B cell (primary cell): ENCODE data around the gene ZBTB7A. TPM values are rescaled to one million over a fixed set of nuclear protein-coding genes. Genes with fewer than 3 reads are reported as not detected.
"Not testable (repeated sequence)": the region's sequence is repeated elsewhere in the genome, so short reads cannot be mapped to it uniquely, and the experiment has no call there.

Experiments
- ATAC-seq: fragments of 200-7000 bp; cut with Tn5 transposase; one replicate; pipeline ENCODE4 v1.10.0; 2021; ENCODE audit warnings: low read depth, mild to moderate bottlenecking, moderate number of reproducible peaks, moderate library complexity
- CTCF ChIA-PET: fragments of 350-600 bp; sonication (Branson Sonifier 250); formaldehyde crosslinking; loops from one replicate; lab custom pipeline; 2021; ENCODE audit warnings: antibody characterized with exemption, inconsistent platforms; lab: Charles Lee
- POLR2A ChIA-PET: fragments of 350-600 bp; sonication (Branson Sonifier 250); formaldehyde crosslinking; loops from one replicate; lab custom pipeline; 2021; ENCODE audit warnings: antibody characterized with exemption; lab: Charles Lee
- DNase-seq: peaks from one replicate; pipeline ENCODE4 v3.0.0; 2013
- H2AFZ ChIP-seq: 2 replicates; pipeline ENCODE4 v1.6.1; 2012; ENCODE audit warnings: mild to moderate bottlenecking, low read depth, low read length; ENCODE audit not compliant: insufficient read depth, poor library complexity, severe bottlenecking
- H3K27ac ChIP-seq, 2 donors: 1 replicate in 1 of 2; 2 replicates in 1 of 2; pipeline ENCODE4 v1.5.1; 2012 to 2013; ENCODE audit warnings: low read length in 2 of 2, mild to moderate bottlenecking in 2 of 2, moderate library complexity in 1 of 2
- H3K27me3 ChIP-seq, 4 experiments: fragments of 200-600 bp in 1 of 4; sonication (generic) in 1 of 4; replicated peaks in 1 of 4; 1 replicate in 2 of 4; 2 replicates in 2 of 4; pipeline versions ENCODE4 v1.6.1 to v1.7.0; 2013 to 2016; ENCODE audit warnings: low read length in 3 of 4, mild to moderate bottlenecking in 2 of 4, mixed read lengths in 1 of 4, moderate library complexity in 1 of 4; ENCODE audit not compliant: insufficient read depth in 4 of 4, control insufficient read depth in 3 of 4; ENCODE audit errors: control extremely low read depth in 1 of 4
- H3K36me3 ChIP-seq, 2 experiments: replicated peaks in 1 of 2; 1 replicate in 1 of 2; 2 replicates in 1 of 2; pipeline versions ENCODE4 v1.6.1 to v1.7.1; 2013; ENCODE audit warnings: low read length in 1 of 2; ENCODE audit not compliant: insufficient read depth in 2 of 2, control insufficient read depth in 1 of 2; ENCODE audit errors: control extremely low read depth in 1 of 2, extremely low read depth in 1 of 2
- H3K4me1 ChIP-seq, 2 donors: fragments of 200-600 bp in 1 of 2; sonication (generic) in 1 of 2; 1 replicate in 1 of 2; 2 replicates in 1 of 2; pipeline versions ENCODE4 v1.5.1 to v1.6.1; 2013 to 2017; ENCODE audit warnings: low read length in 2 of 2; ENCODE audit not compliant: control insufficient read depth in 2 of 2, insufficient read depth in 2 of 2
- H3K4me2 ChIP-seq: replicated peaks from 2 replicates; pipeline ENCODE3; 2012; ENCODE audit warnings: mild to moderate bottlenecking, low read depth, low read length; ENCODE audit not compliant: poor library complexity, severe bottlenecking
- H3K4me3 ChIP-seq, 5 experiments: fragments of 200-600 bp in 1 of 5; sonication (generic) in 1 of 5; 1 replicate in 3 of 5; 2 replicates in 2 of 5; pipeline versions ENCODE4 v1.5.1 to v1.7.0; 2011 to 2016; ENCODE audit warnings: low read length in 4 of 5, mild to moderate bottlenecking in 4 of 5, low read depth in 2 of 5, control low read depth in 1 of 5, moderate library complexity in 1 of 5; ENCODE audit not compliant: insufficient read depth in 1 of 5; ENCODE audit errors: control extremely low read depth in 1 of 5, extremely low read depth in 1 of 5
- H3K79me2 ChIP-seq: fragments of 200-600 bp; sonication (generic); one replicate; pipeline ENCODE4 v1.6.0; 2016; ENCODE audit warnings: low read length; ENCODE audit not compliant: control insufficient read depth, insufficient read depth
- H3K9ac ChIP-seq: fragments of 200-600 bp; sonication (generic); 2 replicates; pipeline ENCODE4 v1.6.1; 2017; ENCODE audit warnings: mild to moderate bottlenecking, low read length, moderate library complexity
- H3K9me3 ChIP-seq, 3 donors: one replicate each; pipeline versions ENCODE4 v1.6.1 to v1.7.1; 2013; ENCODE audit warnings: low read length in 2 of 3; ENCODE audit not compliant: control insufficient read depth in 2 of 3, insufficient read depth in 1 of 3; ENCODE audit errors: control extremely low read depth in 1 of 3
- H4K20me1 ChIP-seq: 2 replicates; pipeline ENCODE4 v1.6.0; 2012; ENCODE audit warnings: mild to moderate bottlenecking, low read length; ENCODE audit not compliant: insufficient read depth, control insufficient read depth, poor library complexity, severe bottlenecking
- H3K27ac Mint-ChIP-seq: one replicate; pipeline ENCODE4 v1.8.0; 2021; ENCODE audit warnings: mixed read lengths
- H3K27me3 Mint-ChIP-seq: one replicate; pipeline ENCODE4 v1.8.0; 2021; ENCODE audit warnings: mixed read lengths
- H3K4me1 Mint-ChIP-seq: one replicate; pipeline ENCODE4 v1.8.0; 2021; ENCODE audit warnings: mixed read lengths
- H3K4me3 Mint-ChIP-seq: one replicate; pipeline ENCODE4 v1.8.0; 2021; ENCODE audit warnings: mixed read lengths
- H3K9me3 Mint-ChIP-seq: one replicate; pipeline ENCODE4 v1.8.0; 2022; ENCODE audit warnings: mixed read lengths; ENCODE audit not compliant: insufficient read depth
- CTCF ChIP-seq: fragments of 200-600 bp; IDR thresholded peaks from one replicate; pipeline ENCODE4 v1.8.0; 2022; ENCODE audit warnings: antibody characterized with exemption, mild to moderate bottlenecking
- EZH2 ChIP-seq: IDR thresholded peaks from 2 replicates; pipeline ENCODE4 v1.6.1; 2012; ENCODE audit warnings: borderline replicate concordance, low read depth, mild to moderate bottlenecking, moderate library complexity, low read length; ENCODE audit not compliant: insufficient read depth, poor library complexity, severe bottlenecking
- WGBS: methylation state at CpG from one replicate; pipeline ENCODE4 v1.1.5; 2013; ENCODE audit warnings: missing lambda C conversion rate; ENCODE audit not compliant: insufficient coverage; 5-methylcytosine and 5-hydroxymethylcytosine counted together
- intact Hi-C: fragments of 100-400 bp; cut with micrococcal nuclease; formaldehyde crosslinking; loops from one replicate; pipeline ENCODE4 v1.10.0; 2022
- polyA plus RNA-seq: library from polyadenylated mRNA; depleted of rRNA; stranded (reverse); fragments of >200 nt; gene quantifications from 2 replicates; pipeline ENCODE4 v1.2.3, GENCODE V29; 2012
- total RNA-seq, 2 donors: library from RNA; stranded (reverse); fragments of 120-200 nt in 1 of 2; gene quantifications; 1 replicate in 1 of 2; 2 replicates in 1 of 2; pipeline versions ENCODE4 v1.2.3 to v1.2.4, GENCODE V29; 2013 to 2022

ZBTB7A gene
- total and polyA plus RNA-seq, 2 donors (not counting 1 experiment from before 2014, with no cell fraction given) = 24.8 to 62.6 TPM

DNA sequence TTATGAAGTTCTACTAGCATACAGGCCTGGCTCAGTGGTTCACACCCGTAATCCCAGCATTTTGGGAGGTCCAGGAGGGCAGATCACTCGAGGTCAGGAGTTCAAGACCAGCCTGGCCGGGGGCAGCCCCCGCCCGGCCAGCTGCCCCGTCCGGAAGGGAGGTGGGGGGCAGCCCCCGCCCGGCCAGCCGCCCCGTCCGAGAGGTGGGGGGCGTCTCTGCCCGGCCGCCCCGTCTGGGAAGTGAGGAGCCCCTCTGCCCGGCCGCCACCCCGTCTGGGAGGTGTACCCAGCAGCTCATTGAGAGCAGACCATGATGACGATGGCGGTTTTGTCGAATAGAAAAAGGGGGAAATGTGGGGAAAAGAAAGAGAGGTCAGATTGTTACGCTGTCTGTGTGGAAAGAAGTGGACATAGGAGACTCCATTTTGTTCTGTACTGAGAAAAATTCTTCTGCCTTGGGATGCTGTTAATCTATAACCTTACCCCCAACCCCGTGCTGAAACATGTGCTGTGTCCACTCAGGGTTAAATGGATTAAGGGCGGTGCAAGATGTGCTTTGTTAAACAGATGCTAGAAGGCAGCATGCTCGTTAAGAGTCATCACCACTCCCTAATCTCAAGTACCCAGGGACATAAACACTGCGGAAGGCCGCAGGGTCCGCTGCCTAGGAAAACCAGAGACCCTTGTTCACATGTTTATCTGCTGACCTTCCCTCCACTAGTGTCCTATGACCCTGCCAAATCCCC, 67.9 kb downstream of the ZBTB7A start:
- H4K20me1 ChIP-seq, H3K4me1 ChIP-seq, H3K27ac Mint-ChIP-seq, H3K9ac ChIP-seq, H3K9me3 ChIP-seq, ATAC-seq, H3K4me2 ChIP-seq, H3K9me3 Mint-ChIP-seq, H2AFZ ChIP-seq, H3K4me3 Mint-ChIP-seq, H3K27me3 ChIP-seq, intact Hi-C loops, DNase-seq, H3K27me3 Mint-ChIP-seq, H3K4me1 Mint-ChIP-seq, H3K79me2 ChIP-seq, H3K36me3 ChIP-seq, POLR2A ChIA-PET, H3K4me3 ChIP-seq, H3K27ac ChIP-seq: not testable (repeated sequence)
- WGBS = 94% methylated on average over 26 of the region's 29 CpGs
- CTCF ChIA-PET = interaction anchor here (0.5 to 0.6 kb wide), 2 partner anchors 8 to 27 kb away, joined by 3 to 4 read pairs; no protein-coding TSS in a partner anchor

GRCh38 chr19:3995607-3996006, 71.1 kb downstream of the ZBTB7A start:
- no peaks in the 10 kb centered on the region for H3K27me3 ChIP-seq
- Mint-ChIP-seq H3K4me3 (no peak overlapping the region), H3K27ac (no peak overlapping the region), H3K9me3 (no peaks in the 10 kb centered on the region), H3K4me1 (peaks cover 7% of the 10 kb centered on the region), H3K27me3 (no peaks in the 10 kb centered on the region)
- no peak overlapping the region for H3K4me2 ChIP-seq
- no peak for ATAC-seq
- no peak overlapping the region for H2AFZ ChIP-seq
- intact Hi-C loops = no loop called here
- H3K27ac ChIP-seq = no peak overlapping the region
- POLR2A ChIA-PET = no interaction called here
- peaks cover 3 to 7% of the 10 kb centered on the region in 2 donors for H3K4me1 ChIP-seq
- no peaks in the 10 kb centered on the region for H4K20me1 ChIP-seq
- DNase-seq = no peak
- no peaks in the 10 kb centered on the region for H3K79me2 ChIP-seq
- no peaks in the 10 kb centered on the region for H3K36me3 ChIP-seq
- 94% methylated on average over 4 of the region's 6 CpGs for WGBS
- H3K9ac ChIP-seq = no peak overlapping the region
- no peak overlapping the region for H3K4me3 ChIP-seq
- CTCF ChIA-PET = no interaction called here
- no peaks in the 10 kb centered on the region for H3K9me3 ChIP-seq
- no peak for TF ChIP-seq EZH2
- no peak for TF ChIP-seq CTCF

Other genes with a start within 250 kb of the ZBTB7A start
- 0.39 TPM in 1 of 2 replicates, not detected in the other for gene ZFR2, start 197.9 kb downstream of the ZBTB7A start, total RNA-seq
- gene ZFR2, start 197.9 kb downstream of the ZBTB7A start, polyA plus RNA-seq = 0.36 and 0.71 TPM in 2 replicates
- not detected in 2 replicates for gene ATCAY, start 186.2 kb downstream of the ZBTB7A start, total RNA-seq
- gene ATCAY, start 186.2 kb downstream of the ZBTB7A start, polyA plus RNA-seq = not detected in 2 replicates
- not detected in 2 replicates for gene NMRK2, start 133.8 kb downstream of the ZBTB7A start, total RNA-seq
- gene NMRK2, start 133.8 kb downstream of the ZBTB7A start, polyA plus RNA-seq = not detected in 2 replicates
- gene DAPK3, start 95.8 kb downstream of the ZBTB7A start, total RNA-seq = 41.0 and 47.4 TPM in 2 replicates
- gene DAPK3, start 95.8 kb downstream of the ZBTB7A start, polyA plus RNA-seq = 32.6 and 55.4 TPM in 2 replicates
- 2,947 and 3,167 TPM in 2 replicates for gene EEF2, start 81.4 kb downstream of the ZBTB7A start, total RNA-seq
- gene EEF2, start 81.4 kb downstream of the ZBTB7A start, polyA plus RNA-seq = 1,376 and 1,449 TPM in 2 replicates
- gene PIAS4, start 59.2 kb downstream of the ZBTB7A start, total RNA-seq = 56.8 and 57.2 TPM in 2 replicates
- 10.3 and 13.7 TPM in 2 replicates for gene PIAS4, start 59.2 kb downstream of the ZBTB7A start, polyA plus RNA-seq
- gene MAP2K2, start 57.2 kb upstream of the ZBTB7A start, total RNA-seq = 137 and 138 TPM in 2 replicates
- 158 and 181 TPM in 2 replicates for gene MAP2K2, start 57.2 kb upstream of the ZBTB7A start, polyA plus RNA-seq
- not detected in 2 replicates for gene CREB3L3, start 86.7 kb upstream of the ZBTB7A start, total RNA-seq
- not detected in 2 replicates for gene CREB3L3, start 86.7 kb upstream of the ZBTB7A start, polyA plus RNA-seq
- 27.8 and 30.4 TPM in 2 replicates for gene SIRT6, start 115.7 kb upstream of the ZBTB7A start, total RNA-seq
- gene SIRT6, start 115.7 kb upstream of the ZBTB7A start, polyA plus RNA-seq = 82.2 and 93.7 TPM in 2 replicates
- gene ANKRD24, start 115.8 kb upstream of the ZBTB7A start, total RNA-seq = 0.37 and 1.4 TPM in 2 replicates
- 1.1 and 1.5 TPM in 2 replicates for gene ANKRD24, start 115.8 kb upstream of the ZBTB7A start, polyA plus RNA-seq
- gene EBI3, start 162.6 kb upstream of the ZBTB7A start, total RNA-seq = 11.3 and 15.6 TPM in 2 replicates
- gene EBI3, start 162.6 kb upstream of the ZBTB7A start, polyA plus RNA-seq = 9.4 and 11.9 TPM in 2 replicates
- 39.8 and 40.3 TPM in 2 replicates for gene YJU2, start 180.2 kb upstream of the ZBTB7A start, total RNA-seq
- gene YJU2, start 180.2 kb upstream of the ZBTB7A start, polyA plus RNA-seq = 45.7 and 60.8 TPM in 2 replicates
- 0.17 TPM in 1 of 2 replicates, not detected in the other for gene SHD, start 212.4 kb upstream of the ZBTB7A start, total RNA-seq
- gene SHD, start 212.4 kb upstream of the ZBTB7A start, polyA plus RNA-seq = not detected in 2 replicates
- gene TMIGD2, start 235.5 kb upstream of the ZBTB7A start, total RNA-seq = not detected in 2 replicates
- gene TMIGD2, start 235.5 kb upstream of the ZBTB7A start, polyA plus RNA-seq = 0.24 and 0.66 TPM in 2 replicates
- 2.8 and 3.4 TPM in 2 replicates for gene FSD1, start 237.7 kb upstream of the ZBTB7A start, total RNA-seq
- 2.7 and 3.2 TPM in 2 replicates for gene FSD1, start 237.7 kb upstream of the ZBTB7A start, polyA plus RNA-seq